Right lobe of liver (tissue), 6 donors: Measurements from ENCODE around the gene TPM2. TPM values are rescaled to one million over a fixed set of nuclear protein-coding genes. Genes with fewer than 3 reads are reported as not detected.

Source experiments
- ATAC-seq, 4 donors: fragments of 200-7000 bp; cut with Tn5 transposase; one replicate each; pipeline ENCODE4 v1.9.1; 2020; ENCODE audit warnings: mild to moderate bottlenecking in 4 of 4, moderate library complexity in 4 of 4
- DNase-seq, 3 donors: peaks; one replicate each; pipeline ENCODE4 v3.0.0-alpha.2; 2020
- H3K27ac ChIP-seq, 3 donors: fragments of 200-600 bp; one replicate each; pipeline ENCODE4 v1.8.0; 2022
- H3K27me3 ChIP-seq, 2 donors: fragments of 200-600 bp; one replicate each; pipeline ENCODE4 v1.8.0; 2022
- H3K36me3 ChIP-seq, 4 donors: fragments of 200-600 bp; sonication (generic) in 1 of 4; one replicate each; pipeline versions ENCODE4 v1.5.1 to v1.8.0; 2017 to 2022; ENCODE audit warnings: control low read depth in 1 of 4
- H3K4me1 ChIP-seq, 4 donors: fragments of 200-600 bp; sonication (generic) in 1 of 4; one replicate each; pipeline versions ENCODE4 v1.5.1 to v1.8.0; 2017 to 2022; ENCODE audit warnings: control low read depth in 1 of 4
- H3K4me3 ChIP-seq, 3 donors: fragments of 200-600 bp; one replicate each; pipeline ENCODE4 v1.8.0; 2022
- H3K9me3 ChIP-seq, 4 donors: fragments of 200-600 bp; sonication (generic) in 1 of 4; one replicate each; pipeline versions ENCODE4 v1.5.1 to v1.8.0; 2017 to 2022; ENCODE audit warnings: control low read depth in 1 of 4
- CTCF ChIP-seq, 4 donors: fragments of 200-600 bp in 3 of 4; fragments of 450-650 bp in 1 of 4; IDR thresholded peaks; one replicate each; pipeline versions ENCODE4 v1.5.1 to v1.8.0; 2016 to 2022; ENCODE audit warnings: antibody characterized with exemption in 4 of 4, mild to moderate bottlenecking in 2 of 4
- POLR2A ChIP-seq: fragments of 450-650 bp; IDR thresholded peaks from one replicate; pipeline ENCODE4 v1.6.1; 2017; ENCODE audit warnings: antibody characterized with exemption, mild to moderate bottlenecking
- WGBS: methylation state at CpG from one replicate; pipeline ENCODE4 v1.1.6; 2018; ENCODE audit warnings: low coverage, low lambda C conversion rate; ENCODE audit not compliant: insufficient coverage; ENCODE audit errors: missing lambda C conversion rate; 5-methylcytosine and 5-hydroxymethylcytosine counted together
- intact Hi-C, 2 donors: fragments of 100-400 bp; cut with DNase I; formaldehyde crosslinking; loops; one replicate each; pipeline versions ENCODE4 v1.11.2 to v1.14.1; 2022
- total RNA-seq, 6 experiments: library from RNA; depleted of rRNA in 2 of 6; stranded (reverse); fragments of >200 nt in 2 of 6; fragmentation: NEBNext Ultra II Directional in 3 of 6; extraction: Animal tissue kit (Norgen Biotek cat#: 25700) in 3 of 6; gene quantifications; one replicate each; pipeline versions ENCODE4 v1.1.0 to v1.2.4, GENCODE V29; 2016 to 2023
- donor health status: DM: no; HTN: yes; CAD: no.
- donor health status: DM: no; HTN: no; CAD: no.
- donor health status: DM: no; HTN: no; CAD: no.
- donor health status: DM: no; HTN: yes; CAD: no.
- donor health status: DM: no; HTN: yes; CAD: no.

Gene TPM2
- total RNA-seq, 6 experiments from 2014 or later = 4.7 to 23.3 (median 12.4) TPM

- H3K4me1 ChIP-seq = no peaks in the 10 kb centered on the region
- H3K36me3 ChIP-seq = peaks cover 38 to 74% (median 48%) of the 10 kb centered on the region in 4 donors
- DNase-seq (no peak), ATAC-seq (no peak)
- no peaks in the 10 kb centered on the region for H3K27me3 ChIP-seq
- H3K27ac ChIP-seq = no peak overlapping the region
- TF ChIP-seq CTCF (IDR thresholded peaks at IDR 0.05) (no peak), POLR2A (no peak)
- intact Hi-C loops = loop anchor here in 1 of 2 donors (5.0 kb wide), 1 partner anchor 39 kb away; no protein-coding TSS in a partner anchor
- 100% methylated on average over 1 of the region's 5 CpGs for WGBS
- no peak overlapping the region for H3K4me3 ChIP-seq
- no peaks in the 10 kb centered on the region for H3K9me3 ChIP-seq
Observed at GRCh38 chr9:35698231-35698630, 8.5 kb upstream of the TPM2 start.

- intact Hi-C loops = loop anchor here in 1 of 2 donors (5.0 kb wide), 1 partner anchor 40 kb away; no protein-coding TSS in a partner anchor
- Histone ChIP-seq H3K4me1 (no peaks in the 10 kb centered on the region), H3K4me3 (no peak overlapping the region), H3K36me3 (peaks cover 33 to 66% (median 41%) of the 10 kb centered on the region in 4 donors), H3K27ac (no peak overlapping the region), H3K27me3 (no peaks in the 10 kb centered on the region), H3K9me3 (no peaks in the 10 kb centered on the region)
- TF ChIP-seq POLR2A (no peak), CTCF (IDR thresholded peaks at IDR 0.05) (no peak)
- DNase-seq = peak in 1 of 3 donors; percentile 18
- ATAC-seq = peak; percentile 6 to 19 (median 15)
- WGBS = 91% methylated on average over 11 of the region's 14 CpGs
Observed at GRCh38 chr9:35697486-35697885, 7.8 kb upstream of the TPM2 start.

GRCh38 chr9:35696520-35697215 is 6.9 kb upstream of the TPM2 start:
- Histone ChIP-seq H3K9me3 (no peaks in the 10 kb centered on the region), H3K36me3 (peaks cover 27 to 58% (median 34%) of the 10 kb centered on the region in 4 donors), H3K27me3 (no peaks in the 10 kb centered on the region), H3K27ac (no peak overlapping the region), H3K4me3 (no peak overlapping the region), H3K4me1 (no peaks in the 10 kb centered on the region)
- TF ChIP-seq POLR2A = no peak
- peak; percentile 73 to 94 (median 90) for TF ChIP-seq CTCF (IDR thresholded peaks at IDR 0.05)
- ATAC-seq (peak; percentile 79 to 92 (median 92)), DNase-seq (peak in 1 of 3 donors; percentile 65)
- intact Hi-C loops = loop anchor here in 1 of 2 donors (5.0 kb wide), 1 partner anchor 41 kb away; no protein-coding TSS in a partner anchor
- 34% methylated on average over 5 of the region's 9 CpGs for WGBS

- H3K27ac ChIP-seq = no peak overlapping the region
Observed at GRCh38 chr9:35695943-35696401, 6.2 kb upstream of the TPM2 start.

More at GRCh38 chr9:35695943-35696401, 6.2 kb upstream of the TPM2 start:
- 75% methylated on average over 1 of the region's 3 CpGs for WGBS
- Histone ChIP-seq H3K9me3 (no peaks in the 10 kb centered on the region), H3K4me1 (no peaks in the 10 kb centered on the region), H3K27me3 (no peaks in the 10 kb centered on the region), H3K36me3 (peaks cover 23 to 51% (median 27%) of the 10 kb centered on the region in 4 donors), H3K4me3 (no peak overlapping the region)
- ATAC-seq (peak in 2 of 4 donors; percentile 3 to 68), DNase-seq (no peak)
- intact Hi-C loops = loop anchor here in 1 of 2 donors (5.0 kb wide), 1 partner anchor 41 kb away; no protein-coding TSS in a partner anchor
- TF ChIP-seq CTCF (IDR thresholded peaks at IDR 0.05) (no peak), POLR2A (no peak)
